ENCODE measurements around the gene CRTC2.

GRCh38 chr1:153922972-153923925 is 35.2 kb downstream of the CRTC2 start, which contains the start of gene GATAD2B:
- TF ChIP-seq CTCF (conservative IDR thresholded peaks at IDR 0.05; ENCODE audit: low read depth, low read length), result no peak
- no peak for TF ChIP-seq EZH2 (IDR thresholded peaks at IDR 0.05; ENCODE audit: borderline replicate concordance, low read depth, low read length, poor library complexity, severe bottlenecking)
